Endothelial cell of umbilical vein (primary cell): ENCODE results near the gene MSH3. TPM values are rescaled to one million over a fixed set of nuclear protein-coding genes. Genes with fewer than 3 reads are reported as not detected.

Experiments
- BruUV-seq: library from RNA; stranded (reverse); fragments of 400-500 nt; replicated peaks from 2 replicates; lab custom pipeline; 2021; lab: Mats Ljungman, UMichigan
- CTCF ChIA-PET: fragments of 300-600, 350-600 bp; sonication (Branson Sonifier 250); formaldehyde crosslinking; loops from one replicate; lab custom pipeline; 2021; ENCODE audit warnings: antibody characterized with exemption, inconsistent platforms; lab: Charles Lee
- POLR2A ChIA-PET: fragments of 300-600, 350-600 bp; sonication (Branson Sonifier 250); formaldehyde crosslinking; loops from one replicate; lab custom pipeline; 2021; ENCODE audit warnings: antibody characterized with exemption, inconsistent platforms; lab: Charles Lee
- DNase-seq: peaks from one replicate; pipeline ENCODE4 v3.0.0-alpha.2; 2011; ENCODE audit warnings: low read depth, low spot score
- FAIRE-seq: peaks from 2 replicates; lab custom pipeline; 2011; peaks lifted over from hg19 to GRCh38; lab: Jason Lieb, UNC
- H2AFZ ChIP-seq: 2 replicates; pipeline ENCODE4 v1.6.0; 2012; ENCODE audit warnings: low read depth, low read length, control low read depth, inconsistent platforms
- H3K27ac ChIP-seq: 2 replicates; pipeline ENCODE4 v1.5.1; 2011; ENCODE audit warnings: low read depth, mild to moderate bottlenecking, control low read depth, low read length, moderate library complexity; ENCODE audit not compliant: insufficient read depth
- H3K27me3 ChIP-seq, 2 experiments: 2 replicates each; pipeline versions ENCODE4 v1.6.0 to v1.6.1; 2011; ENCODE audit warnings: low read length in 2 of 2, mixed read lengths in 1 of 2; ENCODE audit not compliant: control insufficient read depth in 2 of 2, insufficient read depth in 2 of 2
- H3K36me3 ChIP-seq, 2 experiments: 2 replicates in 1 of 2; 3 replicates in 1 of 2; pipeline ENCODE4 v1.5.1; 2011; ENCODE audit warnings: low read length in 2 of 2, mild to moderate bottlenecking in 1 of 2, moderate library complexity in 1 of 2; ENCODE audit not compliant: control insufficient read depth in 2 of 2, insufficient read depth in 2 of 2; ENCODE audit errors: extremely low read depth in 1 of 2
- H3K4me1 ChIP-seq: 3 replicates; pipeline ENCODE4 v1.5.1; 2011; ENCODE audit warnings: mild to moderate bottlenecking, low read length; ENCODE audit not compliant: control insufficient read depth, insufficient read depth; ENCODE audit errors: extremely low read depth
- H3K4me2 ChIP-seq: 2 replicates; pipeline ENCODE4 v1.6.1; 2011; ENCODE audit warnings: low read length, control low read depth, mixed read lengths; ENCODE audit not compliant: insufficient read depth
- H3K4me3 ChIP-seq, 3 experiments: fragments of 200-600 bp in 1 of 3; sonication (generic), shearing (Covaris generic) in 1 of 3; replicated peaks in 1 of 3; 2 replicates each; pipeline ENCODE4 v1.5.1; 2011 to 2016; ENCODE audit warnings: control low read depth in 3 of 3, low read length in 3 of 3, mild to moderate bottlenecking in 2 of 3, inconsistent platforms in 1 of 3, low read depth in 1 of 3, moderate library complexity in 1 of 3; ENCODE audit not compliant: insufficient read depth in 1 of 3
- H3K79me2 ChIP-seq: 2 replicates; pipeline ENCODE4 v1.6.0; 2012; ENCODE audit warnings: low read length, inconsistent platforms; ENCODE audit not compliant: control insufficient read depth, insufficient read depth
- H3K9ac ChIP-seq: replicated peaks from 2 replicates; pipeline ENCODE3; 2011; ENCODE audit warnings: low read length, control low read depth; ENCODE audit not compliant: insufficient read depth; ENCODE audit errors: extremely low read depth
- H3K9me1 ChIP-seq: replicated peaks from 3 replicates; pipeline ENCODE4 v1.6.0; 2011; ENCODE audit warnings: mild to moderate bottlenecking, low read length; ENCODE audit not compliant: control insufficient read depth, insufficient read depth; ENCODE audit errors: extremely low read depth
- H3K9me3 ChIP-seq: replicated peaks from 2 replicates; pipeline ENCODE4 v1.5.1; 2012; ENCODE audit warnings: low read length, inconsistent platforms; ENCODE audit not compliant: control insufficient read depth, insufficient read depth
- H4K20me1 ChIP-seq: replicated peaks from 2 replicates; pipeline ENCODE3; 2011; ENCODE audit warnings: mild to moderate bottlenecking, low read length; ENCODE audit not compliant: control insufficient read depth, insufficient read depth; ENCODE audit errors: extremely low read depth
- CTCF ChIP-seq, 2 donors: IDR thresholded peaks; 1 replicate in 1 of 2; 2 replicates in 1 of 2; pipeline ENCODE4 v1.5.1; 2011; ENCODE audit warnings: low read length in 2 of 2, mild to moderate bottlenecking in 2 of 2, moderate library complexity in 2 of 2, control low read depth in 1 of 2, inconsistent platforms in 1 of 2, low read depth in 1 of 2; ENCODE audit not compliant: insufficient read depth in 1 of 2; ENCODE audit errors: extremely low read depth in 1 of 2
- EZH2 ChIP-seq: IDR thresholded peaks from 2 replicates; pipeline ENCODE4 v1.6.1; 2012; ENCODE audit warnings: borderline replicate concordance, low read depth, mild to moderate bottlenecking, moderate library complexity, low read length, inconsistent platforms; ENCODE audit not compliant: severe bottlenecking
- FOS ChIP-seq: IDR thresholded peaks from 2 replicates; pipeline ENCODE4 v1.6.1; 2011; ENCODE audit warnings: mild to moderate bottlenecking, low read length, moderate library complexity, borderline replicate concordance; ENCODE audit not compliant: insufficient read depth
- GATA2 ChIP-seq: IDR thresholded peaks from 2 replicates; pipeline ENCODE4 v1.7.0; 2011; ENCODE audit warnings: low read depth, mild to moderate bottlenecking, moderate library complexity, mixed read lengths, low read length; ENCODE audit not compliant: insufficient read length, insufficient read depth
- JUN ChIP-seq: IDR thresholded peaks from 2 replicates; pipeline ENCODE4 v1.6.1; 2011; ENCODE audit warnings: borderline replicate concordance, low read depth; ENCODE audit not compliant: insufficient read length, insufficient read depth
- MAX ChIP-seq: IDR thresholded peaks from 2 replicates; pipeline ENCODE4 v1.6.1; 2011; ENCODE audit not compliant: insufficient read depth, insufficient read length
- MYC ChIP-seq: IDR thresholded peaks from one replicate; pipeline ENCODE4 v1.6.1; 2011; ENCODE audit warnings: mild to moderate bottlenecking, low read depth, low read length
- POLR2A ChIP-seq: IDR thresholded peaks from 2 replicates; pipeline ENCODE4 v1.6.1; 2012; ENCODE audit warnings: low read depth, mild to moderate bottlenecking, control low read depth, low read length
- POLR2AphosphoS5 ChIP-seq: IDR thresholded peaks from 2 replicates; pipeline ENCODE4 v1.6.1; 2012; ENCODE audit warnings: low read depth, mild to moderate bottlenecking, control low read depth, low read length, moderate library complexity; ENCODE audit not compliant: insufficient read depth
- dilution Hi-C: fragments of 300-500 bp; cut with MboI; formaldehyde crosslinking; loops from one replicate; pipeline ENCODE4 v1.15.0; 2019; ENCODE audit warnings: low sequenced_read_pairs; ENCODE audit not compliant: extremely low pct_ligation_motif_present
- intact Hi-C: fragments of 100-400 bp; cut with micrococcal nuclease; formaldehyde crosslinking; loops from one replicate; pipeline ENCODE4 v1.10.0; 2022
- polyA plus RNA-seq, 4 experiments: library from polyadenylated mRNA; depleted of rRNA in 3 of 4; stranded (reverse) in 3 of 4; unstranded in 1 of 4; fragments of >200 nt; gene quantifications; 2 replicates each; pipeline versions ENCODE4 v1.2.1 to v1.2.3, GENCODE V29; 2011 to 2012; ENCODE audit warnings: missing spikeins in 1 of 4
- total RNA-seq: library from RNA; stranded (reverse); gene quantifications from 2 replicates; pipeline ENCODE4 v1.2.3, GENCODE V29; 2021

Gene MSH3
- total and polyA plus RNA-seq, 2 donors (not counting 3 experiments of a cell fraction or from before 2014, with no cell fraction given) = 2.0 to 13.0 TPM

DNA sequence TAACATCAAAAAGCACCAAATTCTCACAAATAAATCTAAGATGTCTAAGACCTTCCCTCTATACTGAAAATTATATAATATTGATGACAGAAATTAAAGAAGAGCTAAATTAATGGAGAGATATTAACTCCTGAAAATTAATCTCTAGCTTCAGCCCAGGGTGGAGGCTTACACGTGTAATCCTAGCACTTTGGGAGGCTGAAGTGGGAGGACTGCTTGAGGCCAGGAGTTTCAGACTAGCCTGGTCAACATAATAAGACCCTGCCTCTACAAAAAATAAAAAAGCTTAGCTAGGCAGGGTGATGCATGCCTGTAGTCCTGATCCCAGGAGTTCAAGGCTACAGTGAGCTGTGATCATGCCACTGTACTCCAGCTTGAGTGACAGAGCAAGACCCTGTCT lies 44.8 kb upstream of the MSH3 start:
- no TSS peak for BruUV-seq
- POLR2A ChIA-PET = no interaction called here
- Histone ChIP-seq H3K36me3 (no peaks in the 10 kb centered on the region), H3K4me3 (no peak overlapping the region), H3K4me2 (no peak overlapping the region), H3K27me3 (no peaks in the 10 kb centered on the region), H3K79me2 (no peaks in the 10 kb centered on the region), H4K20me1 (no peaks in the 10 kb centered on the region), H3K27ac (no peak overlapping the region), H3K9me1 (no peaks in the 10 kb centered on the region), H3K4me1 (no peaks in the 10 kb centered on the region), H2AFZ (no peak overlapping the region), H3K9me3 (no peaks in the 10 kb centered on the region), H3K9ac (no peak overlapping the region)
- dilution Hi-C loops = no loop called here
- FAIRE-seq (no peak), DNase-seq (no peak)
- intact Hi-C loops = no loop called here
- TF ChIP-seq MAX (no peak), EZH2 (no peak), JUN (no peak), GATA2 (no peak), MYC (no peak), CTCF (IDR thresholded peaks at IDR 0.05; ENCODE audit: extremely low read depth in 1 of 2, insufficient read depth in 1 of 2, low read depth in 1 of 2, low read length in 2 of 2) (no peak), POLR2A (no peak), POLR2AphosphoS5 (no peak), FOS (no peak)
- CTCF ChIA-PET = no interaction called here
